H9 (cell line): ENCODE results near the gene S1PR4. TPM values are rescaled to one million over a fixed set of nuclear protein-coding genes. Genes with fewer than 3 reads are reported as not detected.

Source experiments
- DNase-seq: peaks from one replicate; pipeline ENCODE4 v3.0.0-alpha.2; 2017
- H2AFZ ChIP-seq: one replicate; pipeline ENCODE4 v1.6.1; 2013; ENCODE audit warnings: mild to moderate bottlenecking, low read length, control low read depth, moderate library complexity
- H2AK5ac ChIP-seq: 2 replicates; pipeline ENCODE4 v1.6.1; 2013; ENCODE audit warnings: low read length, control low read depth, mixed read lengths; ENCODE audit not compliant: insufficient read length
- H2BK120ac ChIP-seq: one replicate; pipeline ENCODE4 v1.6.1; 2013; ENCODE audit warnings: low read depth, mild to moderate bottlenecking, low read length, control low read depth, inconsistent platforms; ENCODE audit not compliant: poor library complexity, severe bottlenecking
- H2BK12ac ChIP-seq: 2 replicates; pipeline ENCODE4 v1.6.1; 2013; ENCODE audit warnings: low read length, control low read depth, mixed read lengths, low read depth; ENCODE audit not compliant: insufficient read length
- H2BK15ac ChIP-seq: 2 replicates; pipeline ENCODE4 v1.6.1; 2013; ENCODE audit warnings: low read depth, low read length, control low read depth
- H2BK20ac ChIP-seq: one replicate; pipeline ENCODE4 v1.6.1; 2013; ENCODE audit warnings: low read depth, mild to moderate bottlenecking, low read length, control low read depth, inconsistent platforms; ENCODE audit not compliant: poor library complexity, severe bottlenecking
- H2BK5ac ChIP-seq: 2 replicates; pipeline ENCODE4 v1.6.1; 2013; ENCODE audit warnings: low read length, control low read depth, mixed read lengths; ENCODE audit not compliant: insufficient read length
- H3K14ac ChIP-seq: 2 replicates; pipeline ENCODE4 v1.6.1; 2013; ENCODE audit warnings: low read length, control low read depth; ENCODE audit not compliant: insufficient read depth
- H3K18ac ChIP-seq: 2 replicates; pipeline ENCODE4 v1.6.1; 2013; ENCODE audit warnings: low read depth, mild to moderate bottlenecking, mixed read lengths, low read length, control low read depth; ENCODE audit not compliant: insufficient read length
- H3K23ac ChIP-seq: 2 replicates; pipeline ENCODE4 v1.6.1; 2013; ENCODE audit warnings: low read length, control low read depth, mixed read lengths, low read depth; ENCODE audit not compliant: insufficient read length
- H3K23me2 ChIP-seq: 2 replicates; pipeline ENCODE4 v1.6.1; 2013; ENCODE audit warnings: low read depth, mild to moderate bottlenecking, mixed read lengths, low read length, control low read depth; ENCODE audit not compliant: insufficient read length, poor library complexity, severe bottlenecking
- H3K27ac ChIP-seq: 2 replicates; pipeline ENCODE4 v1.5.1; 2013; ENCODE audit warnings: low read length, control low read depth, mixed read lengths, low read depth; ENCODE audit not compliant: insufficient read length
- H3K27me3 ChIP-seq: 2 replicates; pipeline ENCODE4 v1.6.1; 2013; ENCODE audit warnings: low read length, control low read depth, inconsistent platforms; ENCODE audit not compliant: insufficient read depth
- H3K4ac ChIP-seq: 2 replicates; pipeline ENCODE4 v1.6.1; 2013; ENCODE audit warnings: low read depth, mild to moderate bottlenecking, control low read depth, inconsistent platforms, low read length, moderate library complexity
- H3K4me1 ChIP-seq: 2 replicates; pipeline ENCODE4 v1.6.1; 2013; ENCODE audit warnings: low read length, control low read depth, inconsistent platforms; ENCODE audit not compliant: insufficient read depth
- H3K4me2 ChIP-seq: 2 replicates; pipeline ENCODE4 v1.6.1; 2013; ENCODE audit warnings: low read length, control low read depth, mixed read lengths; ENCODE audit not compliant: insufficient read length, insufficient read depth
- H3K56ac ChIP-seq: 2 replicates; pipeline ENCODE4 v1.6.1; 2013; ENCODE audit warnings: low read depth, mild to moderate bottlenecking, mixed read lengths, low read length, control low read depth; ENCODE audit not compliant: insufficient read length
- H3K79me1 ChIP-seq: 2 replicates; pipeline ENCODE4 v1.6.1; 2013; ENCODE audit warnings: low read depth, mild to moderate bottlenecking, moderate library complexity, low read length, control low read depth, inconsistent platforms; ENCODE audit not compliant: insufficient read depth, poor library complexity, severe bottlenecking
- H3K79me2 ChIP-seq: 2 replicates; pipeline ENCODE4 v1.6.1; 2013; ENCODE audit warnings: low read length, control low read depth, inconsistent platforms; ENCODE audit not compliant: insufficient read depth
- H3K9ac ChIP-seq: 2 replicates; pipeline ENCODE4 v1.6.1; 2013; ENCODE audit warnings: low read length, control low read depth, mixed read lengths; ENCODE audit not compliant: insufficient read length; ENCODE audit errors: extremely low read depth
- H3K9me3 ChIP-seq: one replicate; pipeline ENCODE4 v1.6.1; 2013; ENCODE audit warnings: low read depth, low read length, inconsistent platforms; ENCODE audit not compliant: control insufficient read depth
- H3T11ph ChIP-seq: one replicate; pipeline ENCODE4 v1.6.1; 2013; ENCODE audit warnings: mild to moderate bottlenecking, low read length, control low read depth, inconsistent platforms
- H4K20me1 ChIP-seq: one replicate; pipeline ENCODE4 v1.6.1; 2013; ENCODE audit not compliant: control insufficient read depth, insufficient read length, insufficient read depth
- H4K5ac ChIP-seq: 2 replicates; pipeline ENCODE4 v1.6.1; 2013; ENCODE audit warnings: low read depth, mild to moderate bottlenecking, mixed read lengths, low read length, control low read depth; ENCODE audit not compliant: insufficient read length
- H4K8ac ChIP-seq: replicated peaks from 2 replicates; pipeline ENCODE4 v1.6.1; 2013; ENCODE audit warnings: low read length, control low read depth, mixed read lengths, low read depth; ENCODE audit not compliant: insufficient read length
- H4K91ac ChIP-seq: 2 replicates; pipeline ENCODE4 v1.6.1; 2013; ENCODE audit warnings: low read depth, mild to moderate bottlenecking, moderate library complexity, mixed read lengths, low read length, control low read depth; ENCODE audit not compliant: insufficient read length
- H3K27ac Mint-ChIP-seq, 3 experiments: 2 replicates in 2 of 3; 3 replicates in 1 of 3; pipeline ENCODE4 v1.8.0; 2020 to 2021; ENCODE audit warnings: mixed read lengths in 3 of 3, mild to moderate bottlenecking in 1 of 3, moderate library complexity in 1 of 3
- H3K27me3 Mint-ChIP-seq: 2 replicates; pipeline ENCODE4 v1.8.0; 2021; ENCODE audit warnings: low read depth, mild to moderate bottlenecking, moderate library complexity, mixed read lengths
- H3K36me3 Mint-ChIP-seq, 3 experiments: 2 replicates in 2 of 3; 3 replicates in 1 of 3; pipeline ENCODE4 v1.8.0; 2020 to 2021; ENCODE audit warnings: low read depth in 3 of 3, mixed read lengths in 3 of 3; ENCODE audit not compliant: insufficient read depth in 1 of 3
- H3K4me1 Mint-ChIP-seq, 2 experiments: 2 replicates each; pipeline ENCODE4 v1.8.0; 2020; ENCODE audit warnings: mixed read lengths in 2 of 2
- H3K4me3 Mint-ChIP-seq, 2 experiments: 2 replicates in 1 of 2; 3 replicates in 1 of 2; pipeline ENCODE4 v1.8.0; 2020 to 2021; ENCODE audit warnings: mild to moderate bottlenecking in 2 of 2, mixed read lengths in 2 of 2, moderate library complexity in 1 of 2
- H3K9me3 Mint-ChIP-seq, 2 experiments: 2 replicates in 1 of 2; 3 replicates in 1 of 2; pipeline ENCODE4 v1.8.0; 2020; ENCODE audit warnings: mild to moderate bottlenecking in 2 of 2, mixed read lengths in 2 of 2, moderate library complexity in 1 of 2
- CTCF ChIP-seq: fragments of 200-600 bp; sonication (generic); conservative IDR thresholded peaks from 3 replicates; pipeline ENCODE4 v1.8.0; 2021; ENCODE audit warnings: antibody characterized with exemption, mild to moderate bottlenecking
- WGBS: extraction: QIAGEN DNeasy Blood & Tissue Kit; methylation state at CpG from one replicate; pipeline ENCODE4 v1.1.7; 2013; ENCODE audit warnings: missing lambda C conversion rate, low lambda C conversion rate, mixed read lengths; ENCODE audit not compliant: insufficient read length; ENCODE audit errors: extremely low coverage; 5-methylcytosine and 5-hydroxymethylcytosine counted together
- total RNA-seq: library from RNA; stranded (reverse); gene quantifications from 2 replicates; pipeline ENCODE4 v1.2.1, GENCODE V29; 2021

S1PR4 gene
- total RNA-seq, 1 experiment from 2014 or later: not detected

GRCh38 chr19:3225169-3225485, 46.6 kb downstream of the S1PR4 start:
- Histone ChIP-seq H3K9me3 (no peaks in the 10 kb centered on the region), H2AFZ (no peak overlapping the region), H3K14ac (no peak overlapping the region), H4K91ac (no peak overlapping the region), H3K18ac (no peak overlapping the region), H3K56ac (no peak overlapping the region), H2BK12ac (no peak overlapping the region), H2BK20ac (no peak overlapping the region), H3K4me1 (no peaks in the 10 kb centered on the region), H4K20me1 (no peaks in the 10 kb centered on the region), H3K27ac (no peak overlapping the region), H3K23ac (no peak overlapping the region), H3K4ac (no peak overlapping the region), H2BK15ac (no peak overlapping the region), H3T11ph (no peak overlapping the region), H4K8ac (no peak overlapping the region), H3K9ac (no peak overlapping the region), H3K23me2 (peaks cover 6% of the 10 kb centered on the region), H3K27me3 (no peaks in the 10 kb centered on the region), H2BK5ac (no peak overlapping the region), H3K4me2 (peak overlapping the region; percentile 56), H3K79me2 (no peaks in the 10 kb centered on the region), H2AK5ac (no peak overlapping the region), H4K5ac (no peak overlapping the region), H3K79me1 (no peaks in the 10 kb centered on the region), H2BK120ac (no peak overlapping the region)
- Mint-ChIP-seq H3K4me3 (peak overlapping the region; percentile 41 to 82), H3K4me1 (peaks cover 6 to 28% of the 10 kb centered on the region in 2 experiments; a peak in 3 of 4 replicates), H3K27ac (no peak overlapping the region), H3K36me3 (peaks cover 0 to 3% (median 0%) of the 10 kb centered on the region in 3 experiments; a peak in 4 of 7 replicates), H3K9me3 (no peaks in the 10 kb centered on the region), H3K27me3 (peaks cover 31% of the 10 kb centered on the region)
- DNase-seq: no peak
- TF ChIP-seq CTCF: no peak
- no CpG with 5 or more reads among the region's 9 CpGs for WGBS
